CD4-positive, alpha-beta T cell (primary cell): ENCODE measurements around the gene RCAN3. TPM values are rescaled to one million over a fixed set of nuclear protein-coding genes. Genes with fewer than 3 reads are reported as not detected.

Experiments
- ATAC-seq: fragments of 200-7000 bp; cut with Tn5 transposase; one replicate; pipeline ENCODE4 v1.10.0; 2022; ENCODE audit warnings: mild to moderate bottlenecking; ENCODE audit not compliant: poor library complexity
- CTCF ChIA-PET: fragments of 350-600 bp; sonication (Branson Sonifier 250); formaldehyde crosslinking; loops from one replicate; lab custom pipeline; 2021; ENCODE audit warnings: antibody characterized with exemption, inconsistent platforms; lab: Charles Lee
- POLR2A ChIA-PET: fragments of 350-600 bp; sonication (Branson Sonifier 250); formaldehyde crosslinking; loops from one replicate; lab custom pipeline; 2021; ENCODE audit warnings: antibody characterized with exemption, inconsistent platforms; lab: Charles Lee
- DNase-seq, 14 experiments: peaks; one replicate each; pipeline ENCODE4 v3.0.0-alpha.2; 2013 to 2020; ENCODE audit warnings: mixed read lengths in 2 of 14
- H3K27ac ChIP-seq, 2 donors: one replicate each; pipeline versions ENCODE4 v1.5.1 to v1.7.0; 2013; ENCODE audit warnings: low read length in 2 of 2, low read depth in 1 of 2, mild to moderate bottlenecking in 1 of 2
- H3K27me3 ChIP-seq, 2 experiments: 1 replicate in 1 of 2; 2 replicates in 1 of 2; pipeline versions ENCODE4 v1.6.1 to v1.7.0; 2013; ENCODE audit warnings: low read length in 2 of 2, control low read depth in 1 of 2, mild to moderate bottlenecking in 1 of 2, moderate library complexity in 1 of 2; ENCODE audit not compliant: insufficient read depth in 2 of 2, control insufficient read depth in 1 of 2
- H3K36me3 ChIP-seq: one replicate; pipeline ENCODE4 v1.6.1; 2013; ENCODE audit warnings: low read length, control low read depth; ENCODE audit not compliant: insufficient read depth
- H3K4me1 ChIP-seq: one replicate; pipeline ENCODE4 v1.6.1; 2013; ENCODE audit warnings: low read length, control low read depth; ENCODE audit not compliant: insufficient read depth
- H3K4me3 ChIP-seq: one replicate; pipeline ENCODE4 v1.5.1; 2013; ENCODE audit warnings: mild to moderate bottlenecking, low read length, moderate library complexity
- H3K9me3 ChIP-seq, 2 experiments: 1 replicate in 1 of 2; 2 replicates in 1 of 2; pipeline versions ENCODE4 v1.6.1 to v1.7.0; 2013; ENCODE audit warnings: low read length in 2 of 2, mild to moderate bottlenecking in 2 of 2, control low read depth in 1 of 2, moderate library complexity in 1 of 2; ENCODE audit not compliant: control insufficient read depth in 1 of 2, insufficient read depth in 1 of 2
- H3K27ac Mint-ChIP-seq: one replicate; pipeline ENCODE4 v1.8.0; 2020; ENCODE audit warnings: mixed read lengths
- H3K27me3 Mint-ChIP-seq: one replicate; pipeline ENCODE4 v1.8.0; 2021; ENCODE audit warnings: mixed read lengths
- H3K36me3 Mint-ChIP-seq: one replicate; pipeline ENCODE4 v1.8.0; 2021; ENCODE audit warnings: low read depth, mixed read lengths
- H3K4me1 Mint-ChIP-seq: one replicate; pipeline ENCODE4 v1.8.0; 2021; ENCODE audit warnings: low read depth, mixed read lengths
- H3K4me3 Mint-ChIP-seq: one replicate; pipeline ENCODE4 v1.8.0; 2020; ENCODE audit warnings: mild to moderate bottlenecking, mixed read lengths
- H3K9me3 Mint-ChIP-seq: one replicate; pipeline ENCODE4 v1.8.0; 2020; ENCODE audit warnings: mixed read lengths
- CTCF ChIP-seq: fragments of 200-600 bp; IDR thresholded peaks from one replicate; pipeline ENCODE4 v1.8.0; 2022; ENCODE audit warnings: antibody characterized with exemption, mild to moderate bottlenecking
- intact Hi-C, 2 experiments: fragments of 100-400 bp; cut with DNase I in 1 of 2; cut with micrococcal nuclease in 1 of 2; formaldehyde crosslinking; loops; one replicate each; pipeline versions ENCODE4 v1.15.1 to v1.9.0; 2023 to 2025; cut with DNase I, micrococcal nuclease
- total RNA-seq, 174 experiments: library from RNA in 2 of 174; stranded (reverse) in 2 of 174; gene quantifications; one replicate each; pipeline ENCODE4 v1.2.3 and lab custom pipeline; 2021 to 2026

RCAN3 gene
- total RNA-seq, 2 experiments from 2014 or later, result 185 to 191 TPM

GRCh38 chr1:24584171-24584647, 81.6 kb downstream of the RCAN3 start:
- Mint-ChIP-seq H3K27ac (no peak overlapping the region), H3K4me3 (no peak overlapping the region), H3K9me3 (peaks cover 2% of the 10 kb centered on the region), H3K36me3 (no peaks in the 10 kb centered on the region), H3K27me3 (no peaks in the 10 kb centered on the region), H3K4me1 (peaks cover 9% of the 10 kb centered on the region)
- ChIA-PET POLR2A (no interaction called here), CTCF (no interaction called here)
- Histone ChIP-seq H3K27me3 (no peaks in the 10 kb centered on the region), H3K27ac (no peak overlapping the region), H3K36me3 (no peaks in the 10 kb centered on the region), H3K4me3 (no peak overlapping the region), H3K4me1 (peaks cover 3% of the 10 kb centered on the region), H3K9me3 (no peaks in the 10 kb centered on the region)
- DNase-seq (no peak), ATAC-seq (no peak)
- no peak for TF ChIP-seq CTCF
- intact Hi-C loops, result loop anchor here in 1 of 2 experiments (10.0 kb wide), 1 partner anchor 51 kb away; no protein-coding TSS in a partner anchor

GRCh38 chr1:24586119-24586518, 83.5 kb downstream of the RCAN3 start:
- Mint-ChIP-seq H3K27ac (no peak overlapping the region), H3K4me3 (no peak overlapping the region), H3K27me3 (no peaks in the 10 kb centered on the region), H3K4me1 (peaks cover 9% of the 10 kb centered on the region), H3K9me3 (no peaks in the 10 kb centered on the region), H3K36me3 (no peaks in the 10 kb centered on the region)
- H3K36me3 ChIP-seq, result no peaks in the 10 kb centered on the region
- H3K4me3 ChIP-seq, result no peak overlapping the region
- H3K27ac ChIP-seq, result no peak overlapping the region
- no peaks in the 10 kb centered on the region for H3K9me3 ChIP-seq
- H3K4me1 ChIP-seq, result peaks cover 3% of the 10 kb centered on the region
- ChIA-PET CTCF (interaction anchor here (0.9 to 3.7 kb wide), 11 partner anchors 44 to 386 kb away, joined by 3 to 45 read pairs (median 8); partner anchors contain the start of gene NIPAL3), POLR2A (interaction anchor here (1.2 to 2.5 kb wide), 4 partner anchors 62 to 170 kb away, joined by 3 to 35 read pairs (median 18); partner anchors contain the start of genes NIPAL3 and RCAN3)
- TF ChIP-seq CTCF, result no peak
- intact Hi-C loops, result loop anchor here (2.0 to 10.0 kb wide), 6 partner anchors 49 to 383 kb away; partner anchors contain the start of gene NIPAL3 (in 1 of the 2)
- no peak for DNase-seq
- ATAC-seq, result no peak
- no peaks in the 10 kb centered on the region for H3K27me3 ChIP-seq

- H3K4me1 Mint-ChIP-seq, result peaks cover 9% of the 10 kb centered on the region
- TF ChIP-seq CTCF, result peak; percentile 86
- H3K27me3 Mint-ChIP-seq, result no peaks in the 10 kb centered on the region
- ATAC-seq, result peak; percentile 100
- Histone ChIP-seq H3K4me1 (peaks cover 3% of the 10 kb centered on the region), H3K9me3 (no peaks in the 10 kb centered on the region), H3K27ac (no peak overlapping the region), H3K4me3 (no peak overlapping the region), H3K27me3 (no peaks in the 10 kb centered on the region), H3K36me3 (no peaks in the 10 kb centered on the region)
- intact Hi-C loops, result loop anchor here (1.0 to 10.0 kb wide), 10 partner anchors 45 to 388 kb away; partner anchors contain the start of gene NIPAL3 (in 2 of the 2)
- H3K4me3 Mint-ChIP-seq, result no peak overlapping the region
- ChIA-PET POLR2A (interaction anchor here (0.7 to 2.5 kb wide), 16 partner anchors 29 to 243 kb away, joined by 3 to 35 read pairs (median 6); partner anchors contain the start of genes NIPAL3, RCAN3 and STPG1), CTCF (interaction anchor here (0.6 to 3.7 kb wide), 61 partner anchors 9 to 1545 kb away, joined by 3 to 45 read pairs (median 5); partner anchors contain the start of genes NIPAL3, RCAN3 and STPG1)
- DNase-seq, result peak in 13 of 14 experiments; percentile 4 to 87 (median 48)
- no peaks in the 10 kb centered on the region for H3K36me3 Mint-ChIP-seq
- no peaks in the 10 kb centered on the region for H3K9me3 Mint-ChIP-seq
- peak overlapping the region; percentile 66 for H3K27ac Mint-ChIP-seq
These were observed 84.6 kb downstream of the RCAN3 start for GRCh38 chr1:24586970-24587820.
